Astrocyte (in vitro differentiated cells and primary cell): Measurements from ENCODE around the gene ADGRD1. TPM values are rescaled to one million over a fixed set of nuclear protein-coding genes. Genes with fewer than 3 reads are reported as not detected.

Source experiments
- DNase-seq: peaks from one replicate; pipeline ENCODE4 v3.0.0-alpha.2; 2010; ENCODE audit warnings: low read depth
- FAIRE-seq: peaks from 2 replicates; lab custom pipeline; 2011; peaks lifted over from hg19 to GRCh38; lab: Jason Lieb, UNC
- H2AFZ ChIP-seq: 2 replicates; pipeline ENCODE4 v1.6.0; 2012; ENCODE audit warnings: low read depth, low read length, inconsistent platforms
- H3K27ac ChIP-seq: 2 replicates; pipeline ENCODE4 v1.5.1; 2011; ENCODE audit warnings: low read depth, low read length, inconsistent platforms
- H3K27me3 ChIP-seq: 2 replicates; pipeline ENCODE4 v1.6.0; 2011; ENCODE audit warnings: low read length, inconsistent platforms; ENCODE audit not compliant: insufficient read depth
- H3K36me3 ChIP-seq: 2 replicates; pipeline ENCODE4 v1.5.1; 2011; ENCODE audit warnings: low read length, inconsistent platforms; ENCODE audit not compliant: insufficient read depth
- H3K4me1 ChIP-seq: 2 replicates; pipeline ENCODE4 v1.5.1; 2011; ENCODE audit warnings: low read length, inconsistent platforms; ENCODE audit not compliant: insufficient read depth
- H3K4me2 ChIP-seq: 2 replicates; pipeline ENCODE4 v1.6.0; 2012; ENCODE audit warnings: low read length, inconsistent platforms
- H3K4me3 ChIP-seq: 2 replicates; pipeline ENCODE4 v1.5.1; 2011; ENCODE audit warnings: low read depth, mild to moderate bottlenecking, low read length, inconsistent platforms; ENCODE audit not compliant: insufficient read depth
- H3K79me2 ChIP-seq: 2 replicates; pipeline ENCODE4 v1.6.0; 2012; ENCODE audit warnings: mild to moderate bottlenecking, low read length, inconsistent platforms; ENCODE audit not compliant: insufficient read depth
- H3K9ac ChIP-seq: 2 replicates; pipeline ENCODE4 v1.6.0; 2012; ENCODE audit warnings: mild to moderate bottlenecking, low read length, inconsistent platforms
- H3K9me3 ChIP-seq: 2 replicates; pipeline ENCODE4 v1.5.1; 2012; ENCODE audit warnings: low read depth, mild to moderate bottlenecking, low read length, inconsistent platforms; ENCODE audit not compliant: insufficient read depth
- H4K20me1 ChIP-seq: 2 replicates; pipeline ENCODE4 v1.6.0; 2012; ENCODE audit warnings: low read length, inconsistent platforms; ENCODE audit not compliant: insufficient read depth
- H3K27ac Mint-ChIP-seq: one replicate; pipeline ENCODE4 v1.8.0; 2021; ENCODE audit warnings: mild to moderate bottlenecking, mixed read lengths; ENCODE audit not compliant: unreplicated experiment
- H3K27me3 Mint-ChIP-seq: one replicate; pipeline ENCODE4 v1.8.0; 2021; ENCODE audit warnings: low read depth, mixed read lengths; ENCODE audit not compliant: unreplicated experiment
- H3K36me3 Mint-ChIP-seq: one replicate; pipeline ENCODE4 v1.8.0; 2021; ENCODE audit warnings: low read depth, mixed read lengths; ENCODE audit not compliant: unreplicated experiment
- H3K4me1 Mint-ChIP-seq: one replicate; pipeline ENCODE4 v1.8.0; 2021; ENCODE audit warnings: low read depth, mixed read lengths; ENCODE audit not compliant: unreplicated experiment
- H3K4me3 Mint-ChIP-seq: one replicate; pipeline ENCODE4 v1.8.0; 2021; ENCODE audit warnings: mild to moderate bottlenecking, moderate library complexity, mixed read lengths; ENCODE audit not compliant: unreplicated experiment
- H3K9me3 Mint-ChIP-seq: one replicate; pipeline ENCODE4 v1.8.0; 2021; ENCODE audit warnings: mild to moderate bottlenecking, mixed read lengths; ENCODE audit not compliant: unreplicated experiment
- EZH2 ChIP-seq: IDR thresholded peaks from 2 replicates; pipeline ENCODE4 v1.6.1; 2012; ENCODE audit warnings: mild to moderate bottlenecking, low read length, inconsistent platforms; ENCODE audit not compliant: insufficient read depth
- total RNA-seq: library from RNA; stranded (reverse); gene quantifications from 2 replicates; pipeline ENCODE4 v1.2.1, GENCODE V29; 2021
- TF ChIP-seq, protein P1 (sequence below): IDR thresholded peaks from 2 replicates; pipeline ENCODE4 v1.5.1; 2011; ENCODE audit warnings: low read depth, mild to moderate bottlenecking, inconsistent platforms, low read length, moderate library complexity; ENCODE audit not compliant: insufficient read depth

Gene ADGRD1
- total RNA-seq, 1 donor from 2014 or later: 3.0 TPM

DNA sequence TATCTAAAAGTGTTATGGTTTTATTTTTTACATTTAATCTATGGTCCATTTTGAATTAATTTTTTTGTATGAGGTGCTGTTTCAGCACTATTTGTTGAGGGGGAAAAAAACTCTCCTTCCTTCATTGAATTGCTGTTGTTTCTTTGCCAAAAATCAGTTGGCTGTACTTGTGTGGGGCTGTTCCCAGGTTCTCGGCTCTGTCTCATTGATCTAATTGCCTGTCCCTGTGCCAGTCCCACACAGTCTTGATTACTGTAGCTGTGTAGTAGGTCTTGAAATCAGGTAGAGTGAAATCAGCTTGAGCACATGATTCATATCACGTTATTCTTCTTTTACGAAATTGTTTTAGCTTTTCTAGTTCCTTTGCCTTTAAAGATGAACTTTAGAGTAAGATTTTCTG, 109.7 kb downstream of the ADGRD1 start:
- H3K27ac ChIP-seq: no peak overlapping the region
- no peak overlapping the region for H3K4me2 ChIP-seq
- no peak overlapping the region for H3K9ac ChIP-seq
- H3K27me3 Mint-ChIP-seq: peaks cover 29% of the 10 kb centered on the region
- no peaks in the 10 kb centered on the region for H3K27me3 ChIP-seq
- TF ChIP-seq, protein P1, sequence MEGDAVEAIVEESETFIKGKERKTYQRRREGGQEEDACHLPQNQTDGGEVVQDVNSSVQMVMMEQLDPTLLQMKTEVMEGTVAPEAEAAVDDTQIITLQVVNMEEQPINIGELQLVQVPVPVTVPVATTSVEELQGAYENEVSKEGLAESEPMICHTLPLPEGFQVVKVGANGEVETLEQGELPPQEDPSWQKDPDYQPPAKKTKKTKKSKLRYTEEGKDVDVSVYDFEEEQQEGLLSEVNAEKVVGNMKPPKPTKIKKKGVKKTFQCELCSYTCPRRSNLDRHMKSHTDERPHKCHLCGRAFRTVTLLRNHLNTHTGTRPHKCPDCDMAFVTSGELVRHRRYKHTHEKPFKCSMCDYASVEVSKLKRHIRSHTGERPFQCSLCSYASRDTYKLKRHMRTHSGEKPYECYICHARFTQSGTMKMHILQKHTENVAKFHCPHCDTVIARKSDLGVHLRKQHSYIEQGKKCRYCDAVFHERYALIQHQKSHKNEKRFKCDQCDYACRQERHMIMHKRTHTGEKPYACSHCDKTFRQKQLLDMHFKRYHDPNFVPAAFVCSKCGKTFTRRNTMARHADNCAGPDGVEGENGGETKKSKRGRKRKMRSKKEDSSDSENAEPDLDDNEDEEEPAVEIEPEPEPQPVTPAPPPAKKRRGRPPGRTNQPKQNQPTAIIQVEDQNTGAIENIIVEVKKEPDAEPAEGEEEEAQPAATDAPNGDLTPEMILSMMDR: no peak
- TF ChIP-seq EZH2: no peak
- H3K4me1 ChIP-seq: no peaks in the 10 kb centered on the region
- H3K4me1 Mint-ChIP-seq: no peaks in the 10 kb centered on the region
- no peak overlapping the region for H3K4me3 Mint-ChIP-seq
- H3K4me3 ChIP-seq: no peak overlapping the region
- H3K36me3 Mint-ChIP-seq: no peaks in the 10 kb centered on the region
- no peaks in the 10 kb centered on the region for H4K20me1 ChIP-seq
- H3K36me3 ChIP-seq: no peaks in the 10 kb centered on the region
- no peak for FAIRE-seq
- no peaks in the 10 kb centered on the region for H3K9me3 ChIP-seq
- H3K79me2 ChIP-seq: no peaks in the 10 kb centered on the region
- DNase-seq: no peak
- no peak overlapping the region for H2AFZ ChIP-seq
- no peak overlapping the region for H3K27ac Mint-ChIP-seq
- peaks cover 5% of the 10 kb centered on the region for H3K9me3 Mint-ChIP-seq

GRCh38 chr12:131063960-131064359, 110.3 kb downstream of the ADGRD1 start:
- H4K20me1 ChIP-seq: no peaks in the 10 kb centered on the region
- H3K4me2 ChIP-seq: no peak overlapping the region
- H3K9me3 ChIP-seq: no peaks in the 10 kb centered on the region
- no peaks in the 10 kb centered on the region for H3K79me2 ChIP-seq
- H3K9ac ChIP-seq: no peak overlapping the region
- H3K27ac ChIP-seq: no peak overlapping the region
- peaks cover 5% of the 10 kb centered on the region for H3K9me3 Mint-ChIP-seq
- no peak overlapping the region for H3K4me3 Mint-ChIP-seq
- H3K36me3 ChIP-seq: no peaks in the 10 kb centered on the region
- FAIRE-seq (no peak), DNase-seq (no peak)
- peaks cover 34% of the 10 kb centered on the region for H3K27me3 Mint-ChIP-seq
- H3K27me3 ChIP-seq: no peaks in the 10 kb centered on the region
- H3K4me1 ChIP-seq: no peaks in the 10 kb centered on the region
- no peaks in the 10 kb centered on the region for H3K4me1 Mint-ChIP-seq
- H3K4me3 ChIP-seq: no peak overlapping the region
- H3K36me3 Mint-ChIP-seq: no peaks in the 10 kb centered on the region
- no peak overlapping the region for H2AFZ ChIP-seq
- no peak overlapping the region for H3K27ac Mint-ChIP-seq
- no peak for TF ChIP-seq EZH2

- TF ChIP-seq, protein P1: no peak
- TF ChIP-seq EZH2: no peak
- H4K20me1 ChIP-seq: no peaks in the 10 kb centered on the region
- no peak overlapping the region for H3K4me3 Mint-ChIP-seq
Measured at GRCh38 chr12:131065279-131065678, 111.6 kb downstream of the ADGRD1 start.

More at GRCh38 chr12:131065279-131065678, 111.6 kb downstream of the ADGRD1 start:
- no peaks in the 10 kb centered on the region for H3K79me2 ChIP-seq
- no peaks in the 10 kb centered on the region for H3K27me3 ChIP-seq
- H2AFZ ChIP-seq: no peak overlapping the region
- FAIRE-seq: no peak
- no peak overlapping the region for H3K4me3 ChIP-seq
- peaks cover 7% of the 10 kb centered on the region for H3K9me3 Mint-ChIP-seq
- H3K4me2 ChIP-seq: no peak overlapping the region
- H3K36me3 Mint-ChIP-seq: no peaks in the 10 kb centered on the region
- no peak overlapping the region for H3K27ac Mint-ChIP-seq
- H3K9me3 ChIP-seq: no peaks in the 10 kb centered on the region
- H3K27ac ChIP-seq: no peak overlapping the region
- H3K4me1 ChIP-seq: no peaks in the 10 kb centered on the region
- H3K36me3 ChIP-seq: no peaks in the 10 kb centered on the region
- H3K4me1 Mint-ChIP-seq: no peaks in the 10 kb centered on the region
- no peak for DNase-seq
- H3K27me3 Mint-ChIP-seq: peaks cover 34% of the 10 kb centered on the region
- H3K9ac ChIP-seq: no peak overlapping the region
